ENCODE data around the gene OR7C2.

DNA sequence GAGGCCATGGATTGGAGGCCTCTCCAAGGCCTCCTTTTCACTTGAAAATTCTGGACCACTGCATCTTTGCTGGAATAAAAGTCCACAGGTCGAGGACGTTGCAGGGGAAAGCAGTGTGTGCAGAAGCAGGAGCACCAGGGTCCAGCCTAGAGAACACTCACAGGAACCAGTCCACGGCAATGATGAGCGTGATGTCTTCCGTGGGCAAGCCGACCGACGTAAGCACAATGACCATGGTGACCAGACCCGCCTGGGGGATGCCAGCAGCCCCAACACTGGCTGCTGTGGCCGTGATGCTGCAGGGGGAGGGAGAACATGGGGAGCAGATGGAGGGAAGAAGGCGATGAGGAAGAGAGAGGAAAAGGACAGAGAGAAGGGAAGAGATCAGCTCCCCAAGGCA is 11.5 kb downstream of the OR7C2 start:
- TF ChIP-seq EZH2 (IDR thresholded peaks at IDR 0.05; ENCODE audit: borderline replicate concordance, low read length) (no peak), CTCF (conservative IDR thresholded peaks at IDR 0.05 in 1 of 2, IDR thresholded peaks at IDR 0.05 in 1 of 2; ENCODE audit: extremely low read depth in 1 of 2, insufficient read depth in 1 of 2, low read depth in 1 of 2, low read length in 2 of 2) (no peak)
